ENCODE data around the gene PSMD9.

DNA sequence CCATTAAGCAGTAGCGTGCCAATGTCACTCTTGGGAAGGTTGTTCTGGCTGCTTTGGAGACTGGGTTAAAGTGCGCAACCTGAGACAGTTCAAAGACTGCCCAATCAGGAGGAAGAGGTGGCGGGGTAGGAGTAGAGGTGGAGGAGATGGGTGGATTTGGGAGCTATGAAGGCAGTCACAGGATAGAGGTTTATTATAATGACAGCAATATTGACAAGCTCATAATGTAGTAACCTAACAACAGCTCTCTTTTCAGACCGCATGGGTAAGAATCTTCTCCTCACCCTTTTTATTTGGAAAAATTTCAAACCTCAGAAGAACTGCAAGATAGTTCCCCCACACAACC, 5.3 kb upstream of the PSMD9 start:
- TF ChIP-seq, protein P1, sequence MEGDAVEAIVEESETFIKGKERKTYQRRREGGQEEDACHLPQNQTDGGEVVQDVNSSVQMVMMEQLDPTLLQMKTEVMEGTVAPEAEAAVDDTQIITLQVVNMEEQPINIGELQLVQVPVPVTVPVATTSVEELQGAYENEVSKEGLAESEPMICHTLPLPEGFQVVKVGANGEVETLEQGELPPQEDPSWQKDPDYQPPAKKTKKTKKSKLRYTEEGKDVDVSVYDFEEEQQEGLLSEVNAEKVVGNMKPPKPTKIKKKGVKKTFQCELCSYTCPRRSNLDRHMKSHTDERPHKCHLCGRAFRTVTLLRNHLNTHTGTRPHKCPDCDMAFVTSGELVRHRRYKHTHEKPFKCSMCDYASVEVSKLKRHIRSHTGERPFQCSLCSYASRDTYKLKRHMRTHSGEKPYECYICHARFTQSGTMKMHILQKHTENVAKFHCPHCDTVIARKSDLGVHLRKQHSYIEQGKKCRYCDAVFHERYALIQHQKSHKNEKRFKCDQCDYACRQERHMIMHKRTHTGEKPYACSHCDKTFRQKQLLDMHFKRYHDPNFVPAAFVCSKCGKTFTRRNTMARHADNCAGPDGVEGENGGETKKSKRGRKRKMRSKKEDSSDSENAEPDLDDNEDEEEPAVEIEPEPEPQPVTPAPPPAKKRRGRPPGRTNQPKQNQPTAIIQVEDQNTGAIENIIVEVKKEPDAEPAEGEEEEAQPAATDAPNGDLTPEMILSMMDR (IDR thresholded peaks at IDR 0.05): no peak
- TF ChIP-seq POLR2A (IDR thresholded peaks at IDR 0.05) (no peak), EP300 (IDR thresholded peaks at IDR 0.05) (no peak), POLR2AphosphoS5 (IDR thresholded peaks at IDR 0.05) (no peak)

Measured in gastroesophageal sphincter (tissue), 3 donors.